NCI-H82 (cell line): Measurements from ENCODE around the gene AMPH.

Experiments used
- DNase-seq: peaks from one replicate; lab custom pipeline; 2025; lab: John Stamatoyannopoulos, UW

Gene AMPH

GRCh38 chr7:38630720-38631673 lies at the start of gene AMPH:
Gene AMPH (minus strand): TSS chr7:38631373. CDS start chr7:38631351, 22 bp downstream.
- DNase-seq = peak; percentile 86

- no peak for DNase-seq
These were observed 48.2 kb upstream of the AMPH start for GRCh38 chr7:38679419-38679818.

GRCh38 chr7:38678698-38679054 lies 47.5 kb upstream of the AMPH start:
- no peak for DNase-seq

GRCh38 chr7:38677981-38678697 lies 47.0 kb upstream of the AMPH start:
- no peak for DNase-seq

- peak; percentile 93 for DNase-seq
These were observed 44.4 kb upstream of the AMPH start for GRCh38 chr7:38675494-38676106.

GRCh38 chr7:38674513-38674912 lies 43.3 kb upstream of the AMPH start:
- no peak for DNase-seq

GRCh38 chr7:38673795-38674194 lies 42.6 kb upstream of the AMPH start:
- DNase-seq = no peak

GRCh38 chr7:38671911-38672905 lies 41.0 kb upstream of the AMPH start:
- no peak for DNase-seq

- no peak for DNase-seq
These were observed 38.9 kb upstream of the AMPH start for GRCh38 chr7:38669965-38670520.

- no peak for DNase-seq
These were observed 33.8 kb upstream of the AMPH start for GRCh38 chr7:38664972-38665371.

- peak; percentile 75 for DNase-seq
These were observed 29.4 kb upstream of the AMPH start for GRCh38 chr7:38660427-38661099.

- no peak for DNase-seq
These were observed 28.8 kb upstream of the AMPH start for GRCh38 chr7:38659931-38660330.

- DNase-seq = no peak
These were observed 27.7 kb upstream of the AMPH start for GRCh38 chr7:38658921-38659320.

GRCh38 chr7:38656968-38657367 lies 25.8 kb upstream of the AMPH start:
- DNase-seq = no peak

- no peak for DNase-seq
These were observed 24.9 kb upstream of the AMPH start for GRCh38 chr7:38655833-38656774.

GRCh38 chr7:38637957-38638356 lies 6.8 kb upstream of the AMPH start:
- DNase-seq = no peak

GRCh38 chr7:38632411-38632810 lies 1.2 kb upstream of the AMPH start:
- DNase-seq = no peak

GRCh38 chr7:38629651-38630510 lies 1.3 kb downstream of the AMPH start:
- DNase-seq = peak; percentile 83
